ENCODE measurements around the gene WDR90.

GRCh38 chr16:642189-643049 lies 6.7 kb upstream of the WDR90 start:
- TF ChIP-seq POLR2A (IDR thresholded peaks at IDR 0.05) (no peak), CTCF (IDR thresholded peaks at IDR 0.05) (no peak)
